ENCODE results near the gene GSX1.

The GSX1 gene

DNA sequence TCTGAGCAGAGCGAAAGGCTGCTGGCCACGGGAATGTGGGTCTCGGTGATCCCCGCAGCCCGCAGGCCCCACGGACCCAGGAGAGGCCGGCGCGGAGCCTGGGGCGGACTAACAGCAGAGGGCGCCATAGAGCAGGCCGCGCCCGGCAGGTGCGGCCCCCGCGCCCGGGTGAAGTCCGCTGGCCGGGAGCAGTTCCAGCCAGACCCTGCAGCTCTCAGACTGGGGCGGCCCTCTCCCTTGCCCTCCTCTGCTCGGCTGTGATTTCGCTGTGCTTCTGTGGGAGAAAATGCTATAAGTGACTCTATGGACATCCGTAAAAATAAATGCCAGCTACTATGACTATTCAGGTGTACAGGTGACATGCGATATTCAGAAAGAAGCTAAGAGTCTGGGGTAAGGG lies 37.7 kb downstream of the GSX1 start:
- Histone ChIP-seq H3K36me3 (ENCODE audit: insufficient read depth, low read length) (no peaks in the 10 kb centered on the region), H3K4me1 (ENCODE audit: insufficient read depth, low read length) (no peaks in the 10 kb centered on the region), H3K9me3 (ENCODE audit: control insufficient read depth, insufficient read depth, low read length) (no peaks in the 10 kb centered on the region; the same call in 1 of the 2 replicates), H3K9ac (ENCODE audit: low read depth, low read length) (no peak overlapping the region)

- no peak overlapping the region for H3K9ac ChIP-seq (ENCODE audit: low read depth, low read length)
- H3K4me1 ChIP-seq (ENCODE audit: insufficient read depth, low read length) = no peaks in the 10 kb centered on the region
- H3K36me3 ChIP-seq (ENCODE audit: insufficient read depth, low read length) = no peaks in the 10 kb centered on the region
- no peaks in the 10 kb centered on the region; the same call in 1 of the 2 replicates for H3K9me3 ChIP-seq (ENCODE audit: control insufficient read depth, insufficient read depth, low read length)
Measured at GRCh38 chr13:27833206-27833605, 40.9 kb downstream of the GSX1 start.

- no peaks in the 10 kb centered on the region for H3K36me3 ChIP-seq (ENCODE audit: insufficient read depth, low read length)
- H3K4me1 ChIP-seq (ENCODE audit: insufficient read depth, low read length) = no peaks in the 10 kb centered on the region
- no peaks in the 10 kb centered on the region; the same call in 1 of the 2 replicates for H3K9me3 ChIP-seq (ENCODE audit: control insufficient read depth, insufficient read depth, low read length)
- H3K9ac ChIP-seq (ENCODE audit: low read depth, low read length) = no peak overlapping the region
Measured at GRCh38 chr13:27834095-27834494, 41.8 kb downstream of the GSX1 start.

GRCh38 chr13:27835799-27836198 lies 43.5 kb downstream of the GSX1 start:
- Histone ChIP-seq H3K9ac (ENCODE audit: low read depth, low read length) (no peak overlapping the region), H3K4me1 (ENCODE audit: insufficient read depth, low read length) (no peaks in the 10 kb centered on the region), H3K9me3 (ENCODE audit: control insufficient read depth, insufficient read depth, low read length) (no peaks in the 10 kb centered on the region), H3K36me3 (ENCODE audit: insufficient read depth, low read length) (no peaks in the 10 kb centered on the region)

DNA sequence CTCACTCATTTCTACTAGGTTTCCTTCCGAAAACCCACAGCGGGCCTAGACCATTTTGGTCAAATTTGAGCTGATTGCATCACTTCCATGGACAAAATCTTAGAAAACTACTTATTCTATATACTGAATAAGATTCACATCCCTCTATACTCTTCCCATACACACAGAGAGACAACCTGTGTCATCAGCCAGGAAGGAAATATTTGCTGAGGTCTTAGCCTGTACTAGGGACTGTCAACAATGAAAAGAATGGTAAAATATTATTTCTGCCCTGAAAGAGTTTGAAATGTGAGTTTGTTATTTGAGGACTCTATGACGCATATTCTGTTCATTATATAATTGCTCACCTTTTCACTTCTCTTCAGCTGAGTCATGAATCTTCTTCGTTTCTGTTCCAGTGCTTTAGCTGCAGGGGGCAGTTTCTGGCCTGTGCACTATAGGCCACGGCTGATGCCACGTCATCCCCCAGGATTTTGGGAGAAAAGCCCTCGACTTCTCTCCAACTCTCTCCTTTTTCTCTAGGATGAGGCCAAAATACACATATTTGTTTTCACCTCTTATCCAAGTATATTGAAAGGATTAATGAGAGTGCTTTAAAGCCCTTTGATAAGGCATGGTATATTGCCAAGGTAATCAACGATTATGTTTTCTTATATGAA lies 47.7 kb downstream of the GSX1 start:
- H3K36me3 ChIP-seq (ENCODE audit: insufficient read depth, low read length) = no peaks in the 10 kb centered on the region
- no peak overlapping the region for H3K9ac ChIP-seq (ENCODE audit: low read depth, low read length)
- H3K9me3 ChIP-seq (ENCODE audit: control insufficient read depth, insufficient read depth, low read length) = no peaks in the 10 kb centered on the region
- no peaks in the 10 kb centered on the region for H3K4me1 ChIP-seq (ENCODE audit: insufficient read depth, low read length)

DNA sequence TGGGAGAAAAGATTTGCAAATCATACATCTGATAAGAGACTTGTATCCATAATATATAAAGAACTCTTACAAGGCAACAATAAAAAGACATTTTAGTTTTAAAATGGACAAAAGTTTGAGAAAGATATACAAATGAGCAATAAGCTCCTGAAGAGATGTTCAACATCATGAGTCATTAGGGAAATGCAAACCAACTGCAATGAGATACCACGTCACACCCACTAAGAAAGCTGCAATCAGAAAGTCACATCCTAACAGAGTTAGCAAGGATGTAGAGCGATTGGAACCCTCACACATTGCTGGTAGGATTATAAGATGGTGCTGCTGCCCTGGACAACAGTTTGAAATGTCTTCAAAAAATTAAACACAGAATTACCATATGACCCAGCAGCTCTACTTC lies 50.3 kb downstream of the GSX1 start:
- no peaks in the 10 kb centered on the region for H3K9me3 ChIP-seq (ENCODE audit: control insufficient read depth, insufficient read depth, low read length)
- no peaks in the 10 kb centered on the region for H3K4me1 ChIP-seq (ENCODE audit: insufficient read depth, low read length)
- no peaks in the 10 kb centered on the region for H3K36me3 ChIP-seq (ENCODE audit: insufficient read depth, low read length)
- no peak overlapping the region for H3K9ac ChIP-seq (ENCODE audit: low read depth, low read length)
